ENCODE measurements around the gene PZP.
"Not testable (repeated sequence)": the region's sequence is repeated elsewhere in the genome, so short reads cannot be mapped to it uniquely, and the experiment has no call there.

Gene PZP

GRCh38 chr12:9208229-9208628 is at the start of gene PZP:
Gene PZP (minus strand): TSS chr12:9208395. CDS start chr12:9208341, 54 bp downstream.
- no peak for DNase-seq

- no peak for DNase-seq
These were observed 48.7 kb upstream of the PZP start for GRCh38 chr12:9256758-9257405.

- no peak for DNase-seq
These were observed 48.1 kb upstream of the PZP start for GRCh38 chr12:9256341-9256740.

- no peak for DNase-seq
These were observed 47.6 kb upstream of the PZP start for GRCh38 chr12:9255837-9256236.

GRCh38 chr12:9253464-9253863 is 45.3 kb upstream of the PZP start:
- DNase-seq, result no peak

- not testable (repeated sequence) for DNase-seq
These were observed 44.6 kb upstream of the PZP start for GRCh38 chr12:9252791-9253190.

GRCh38 chr12:9252256-9252655 is 44.1 kb upstream of the PZP start:
- no peak for DNase-seq

- DNase-seq, result no peak
These were observed 40.2 kb upstream of the PZP start for GRCh38 chr12:9248435-9248834.

- DNase-seq, result peak in 1 of 2 experiments; percentile 2
These were observed 36.7 kb upstream of the PZP start for GRCh38 chr12:9244894-9245293.

- no peak for DNase-seq
These were observed 35.9 kb upstream of the PZP start for GRCh38 chr12:9243999-9244649.

GRCh38 chr12:9241301-9241700 is 33.1 kb upstream of the PZP start:
- DNase-seq, result no peak

GRCh38 chr12:9240776-9241175 is 32.6 kb upstream of the PZP start:
- DNase-seq, result no peak

GRCh38 chr12:9240004-9240635 is 31.9 kb upstream of the PZP start:
- DNase-seq, result peak; percentile 27 to 28

GRCh38 chr12:9237286-9237685 is 29.1 kb upstream of the PZP start:
- DNase-seq, result no peak

GRCh38 chr12:9235519-9235918 is 27.3 kb upstream of the PZP start:
- DNase-seq, result no peak

- no peak for DNase-seq
These were observed 19.8 kb upstream of the PZP start for GRCh38 chr12:9227950-9228349.

- no peak for DNase-seq
These were observed 15.6 kb upstream of the PZP start for GRCh38 chr12:9223830-9224229.

- DNase-seq, result no peak
These were observed 13.3 kb upstream of the PZP start for GRCh38 chr12:9221483-9221882.

- not testable (repeated sequence) for DNase-seq
These were observed 12.8 kb upstream of the PZP start for GRCh38 chr12:9221011-9221410.

GRCh38 chr12:9214534-9214933 is 6.3 kb upstream of the PZP start:
- DNase-seq, result no peak

GRCh38 chr12:9211687-9212086 is 3.5 kb upstream of the PZP start:
- no peak for DNase-seq

GRCh38 chr12:9204380-9204779 is 3.8 kb downstream of the PZP start:
- DNase-seq, result no peak

GRCh38 chr12:9198012-9198411 is 10.2 kb downstream of the PZP start:
- no peak for DNase-seq

- no peak for DNase-seq
These were observed 23.9 kb downstream of the PZP start for GRCh38 chr12:9184276-9184675.

Data from activated CD4-positive, alpha-beta T cell treated with anti-CD3 and anti-CD28 coated beads, Interleukin-2, amount 50 U/mL, for 4 hours (primary cell).